ENCODE measurements around the gene SMAD4. TPM values are rescaled to one million over a fixed set of nuclear protein-coding genes. Genes with fewer than 3 reads are reported as not detected.

Gene SMAD4
- total RNA-seq, 1 donor from 2014 or later, result 47.4 TPM

DNA sequence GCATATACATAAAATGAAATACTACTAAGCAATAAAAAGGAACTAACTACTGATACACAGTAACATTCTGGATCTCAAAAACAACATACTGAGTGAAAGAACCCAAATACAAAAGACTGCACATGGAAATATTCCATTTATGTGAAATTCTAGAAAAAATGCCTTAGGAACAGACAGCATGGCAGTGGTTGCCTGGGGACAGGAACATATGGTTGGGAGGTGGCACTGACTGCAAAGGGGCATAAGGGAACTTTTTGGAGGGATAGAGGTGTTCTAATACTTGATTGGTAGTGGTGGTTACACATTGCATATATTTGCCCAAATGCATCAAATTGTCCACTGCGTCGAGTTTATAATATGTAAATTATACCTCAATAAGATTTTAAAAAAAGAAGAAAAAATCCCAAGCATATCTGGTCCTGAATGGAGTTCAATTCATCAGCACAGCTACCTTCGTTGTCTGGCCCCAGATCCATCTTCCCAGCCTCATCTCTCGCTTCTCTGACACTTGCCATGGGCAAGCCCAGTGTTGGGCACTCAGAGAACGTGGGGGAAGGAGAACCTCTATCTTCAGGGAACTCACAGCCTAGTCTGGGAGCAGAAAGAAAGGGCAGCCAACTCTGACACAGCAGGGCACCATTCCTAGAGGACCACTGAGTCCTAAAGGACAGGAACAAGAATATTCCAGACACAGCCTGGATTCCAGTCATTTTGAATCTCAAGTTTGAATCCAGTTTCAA lies 8.6 kb upstream of the SMAD4 start:
- no peak for DNase-seq (ENCODE audit: low read depth in 2 of 2)

DNA sequence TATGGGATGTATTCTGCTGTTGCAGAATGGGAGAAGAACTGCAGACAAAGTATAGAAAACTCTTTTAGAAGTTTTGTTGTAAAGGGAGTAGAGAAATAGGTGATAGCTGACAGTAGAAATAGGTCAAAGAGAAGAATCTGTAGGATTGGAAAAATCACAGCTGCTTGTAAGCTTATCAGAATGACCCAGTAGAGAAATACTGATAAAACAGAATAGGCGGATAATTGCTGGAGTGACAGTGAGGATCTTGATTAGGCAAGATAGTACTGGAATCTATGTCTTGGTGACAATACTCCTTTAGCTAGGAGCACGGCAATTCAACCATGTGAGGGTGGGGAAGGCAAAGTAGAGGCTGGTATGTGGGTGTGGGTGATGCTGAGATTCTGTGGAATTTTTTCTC lies 4.5 kb upstream of the SMAD4 start:
- no peak for DNase-seq (ENCODE audit: low read depth in 2 of 2)

DNA sequence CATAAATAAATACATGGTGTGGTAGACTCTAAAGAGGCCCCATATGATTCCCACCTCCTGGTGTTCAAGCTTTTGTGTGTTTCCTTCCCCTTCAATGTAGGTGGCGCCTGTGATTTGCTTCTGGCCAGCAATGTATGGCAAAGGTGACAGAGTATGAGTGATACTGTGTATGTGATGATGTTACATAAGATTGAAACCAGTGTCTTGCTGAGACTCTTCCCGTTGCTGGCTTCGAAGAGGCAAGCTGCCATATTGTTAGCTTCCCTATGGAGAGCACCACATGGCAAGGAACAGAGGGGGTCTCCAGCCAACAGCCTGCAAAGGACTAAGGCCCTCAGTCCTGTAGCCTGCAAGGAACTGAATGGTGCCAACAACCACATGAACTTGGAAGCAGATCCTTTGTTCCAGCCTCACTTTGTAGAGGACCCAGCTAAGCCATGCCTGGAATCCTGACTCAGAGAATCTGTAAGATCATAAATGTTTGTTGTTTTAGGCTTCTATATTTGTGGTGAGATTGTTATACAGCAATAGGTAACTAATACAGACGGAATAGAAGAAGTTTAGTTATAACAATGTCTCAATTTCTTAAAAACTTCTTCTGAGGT lies 1.7 kb upstream of the SMAD4 start:
- DNase-seq (ENCODE audit: low read depth in 2 of 2), result peak in 1 of 2 donors; percentile 16

DNA sequence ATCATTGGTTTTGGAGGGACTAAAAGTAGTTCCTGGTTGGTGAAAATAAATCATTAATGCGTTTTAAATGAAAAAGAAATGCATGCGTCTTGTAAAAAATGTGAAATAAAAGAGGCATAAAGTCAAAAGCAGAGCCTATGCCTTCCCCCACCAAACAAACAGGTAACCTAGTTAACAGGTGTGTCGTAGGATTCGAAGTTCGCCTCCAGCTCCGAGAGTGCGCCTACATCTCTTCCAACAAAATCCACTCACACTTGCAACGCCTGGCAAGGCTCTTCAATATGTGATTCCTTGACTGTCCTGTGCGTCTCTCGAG lies 677 bp upstream of the SMAD4 start:
- DNase-seq (ENCODE audit: low read depth in 2 of 2), result no peak

DNA sequence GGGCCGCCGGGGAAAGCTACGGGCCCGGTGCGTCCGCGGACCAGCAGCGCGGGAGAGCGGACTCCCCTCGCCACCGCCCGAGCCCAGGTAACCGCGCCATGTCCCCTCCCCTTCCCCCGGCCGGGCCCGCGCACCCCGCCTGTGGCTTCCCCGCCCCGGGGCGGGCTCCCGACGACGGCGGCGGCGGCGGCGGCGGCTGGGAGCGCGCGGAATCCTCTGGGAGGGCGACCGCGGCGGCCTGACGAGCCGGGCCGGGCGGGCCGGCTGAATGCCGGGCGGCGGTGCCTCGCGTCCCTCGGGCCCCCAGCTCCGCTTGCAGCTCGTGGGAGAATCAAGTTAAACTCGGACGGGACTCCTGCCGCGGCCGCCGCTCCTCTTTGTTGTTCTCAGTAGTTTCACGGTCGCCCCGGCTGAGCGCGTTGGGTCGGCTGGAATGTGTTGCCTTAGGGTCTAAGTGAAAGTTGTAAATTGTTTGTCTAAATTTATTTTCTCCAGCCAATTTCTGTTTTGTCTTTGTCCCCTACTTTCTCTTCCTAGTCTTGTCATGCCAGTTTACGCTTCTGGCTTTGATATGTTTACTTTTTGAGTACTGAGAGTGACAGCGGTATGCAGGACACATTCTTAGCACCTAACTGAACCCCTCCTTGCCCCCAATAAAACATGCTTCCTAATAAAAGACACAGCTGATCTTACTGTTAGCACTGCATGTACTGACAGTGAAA lies 685 bp downstream of the SMAD4 start:
- peak in 1 of 2 donors; percentile 65 for DNase-seq (ENCODE audit: low read depth in 2 of 2)

DNA sequence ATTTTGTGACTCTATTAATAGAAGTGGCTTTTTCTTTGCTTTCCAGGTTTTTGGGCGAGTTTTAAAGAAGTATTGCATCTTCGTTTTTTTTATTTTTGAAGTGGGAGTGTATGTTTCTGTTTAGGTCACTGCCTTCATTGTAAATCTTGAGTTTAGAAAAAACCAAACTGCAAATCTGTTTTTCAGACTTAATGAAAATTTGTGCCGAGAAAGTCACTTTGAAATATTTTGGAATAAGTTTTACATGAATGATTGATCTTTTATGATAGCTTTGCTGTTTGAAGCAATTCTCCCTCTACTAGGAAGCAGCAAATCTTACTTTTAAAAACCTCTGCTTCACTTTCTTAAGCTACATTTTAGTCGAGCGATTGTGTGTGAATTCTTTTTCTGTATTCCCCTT lies 2.2 kb downstream of the SMAD4 start:
- no peak for DNase-seq (ENCODE audit: low read depth in 2 of 2)

DNA sequence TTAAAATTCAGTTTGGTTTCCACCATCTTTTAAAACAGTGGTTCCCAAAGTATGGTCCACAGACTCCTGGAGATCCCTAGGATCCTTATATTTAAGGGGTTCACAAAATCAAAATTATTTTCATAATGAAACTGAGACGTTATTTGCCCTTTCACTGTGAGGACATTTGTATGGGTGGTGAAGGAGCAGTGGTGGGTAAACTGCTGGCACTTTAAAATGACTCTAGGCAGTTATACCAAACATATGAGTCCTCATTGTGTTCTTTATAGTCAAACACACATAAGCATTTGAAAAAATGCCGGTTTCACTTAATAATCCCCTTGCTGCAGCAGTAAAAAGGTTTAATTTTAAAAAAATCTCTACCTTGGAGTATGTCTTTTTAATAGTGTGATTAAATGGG lies 7.2 kb downstream of the SMAD4 start:
- no peak for DNase-seq (ENCODE audit: low read depth in 2 of 2)

DNA sequence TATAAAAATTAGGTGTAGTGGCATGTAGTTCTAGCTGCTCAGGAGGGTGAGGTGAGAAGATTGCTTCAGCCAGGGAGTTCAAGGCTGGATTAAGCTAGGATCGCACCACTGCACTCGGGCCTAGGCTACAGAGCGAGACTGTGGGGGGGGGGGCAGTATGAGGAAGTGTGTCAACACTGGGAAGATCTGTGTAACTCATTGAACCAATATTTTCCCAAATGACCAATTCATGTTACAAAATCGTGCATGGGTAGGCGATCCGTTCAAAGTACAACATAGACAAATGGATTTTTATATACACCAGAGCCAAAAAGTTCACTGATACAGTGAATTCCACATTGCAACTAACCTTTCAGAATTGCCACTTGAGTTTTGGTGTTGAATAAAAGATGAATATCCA lies 8.1 kb downstream of the SMAD4 start:
- DNase-seq (ENCODE audit: low read depth in 2 of 2), result no peak

DNA sequence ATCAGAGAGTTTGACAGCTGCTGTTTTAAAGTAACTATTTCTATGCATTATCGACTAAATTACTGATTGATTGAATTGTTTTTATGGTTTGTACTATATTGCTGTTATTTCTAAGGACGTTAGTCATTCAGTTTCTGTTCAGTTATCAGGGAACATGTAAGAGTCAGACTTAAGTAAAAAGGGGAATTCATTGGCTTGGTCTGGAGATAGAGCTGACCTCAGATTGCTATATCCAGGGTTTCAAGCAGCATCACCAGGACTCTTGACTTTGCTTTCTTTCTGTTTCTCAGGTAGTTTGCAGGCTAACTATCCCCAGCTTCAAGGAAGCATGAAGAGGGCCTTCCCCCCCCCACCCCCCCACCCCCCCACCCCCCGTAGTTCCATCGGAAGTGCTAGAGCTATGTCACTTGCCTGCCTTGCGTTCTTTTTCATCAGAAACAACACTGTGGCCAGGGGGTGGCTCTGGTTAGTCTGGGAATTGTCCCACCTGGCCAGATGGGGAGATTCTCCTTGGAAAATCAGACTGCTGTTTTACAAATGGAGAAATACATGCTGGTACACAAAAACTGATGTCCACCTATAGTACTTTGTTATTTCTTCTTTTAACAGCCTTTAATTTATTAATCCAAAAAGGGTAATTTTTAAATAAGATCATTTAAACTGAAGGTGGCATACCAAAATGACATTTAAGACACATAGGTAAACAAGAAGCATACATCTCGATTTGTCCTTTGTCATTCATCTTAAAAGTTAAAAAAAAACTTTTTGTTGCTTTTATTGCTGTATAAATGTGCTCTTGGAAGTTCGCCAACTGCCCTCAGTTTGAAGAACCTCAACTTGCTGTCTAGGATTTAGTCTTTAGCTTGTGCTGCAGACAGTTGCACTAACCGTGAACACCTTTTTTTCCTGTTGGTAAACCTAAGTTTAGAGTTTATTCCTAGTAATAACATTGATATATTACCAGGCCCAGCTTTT lies 9.4 kb downstream of the SMAD4 start:
- no peak for DNase-seq (ENCODE audit: low read depth in 2 of 2)

DNA sequence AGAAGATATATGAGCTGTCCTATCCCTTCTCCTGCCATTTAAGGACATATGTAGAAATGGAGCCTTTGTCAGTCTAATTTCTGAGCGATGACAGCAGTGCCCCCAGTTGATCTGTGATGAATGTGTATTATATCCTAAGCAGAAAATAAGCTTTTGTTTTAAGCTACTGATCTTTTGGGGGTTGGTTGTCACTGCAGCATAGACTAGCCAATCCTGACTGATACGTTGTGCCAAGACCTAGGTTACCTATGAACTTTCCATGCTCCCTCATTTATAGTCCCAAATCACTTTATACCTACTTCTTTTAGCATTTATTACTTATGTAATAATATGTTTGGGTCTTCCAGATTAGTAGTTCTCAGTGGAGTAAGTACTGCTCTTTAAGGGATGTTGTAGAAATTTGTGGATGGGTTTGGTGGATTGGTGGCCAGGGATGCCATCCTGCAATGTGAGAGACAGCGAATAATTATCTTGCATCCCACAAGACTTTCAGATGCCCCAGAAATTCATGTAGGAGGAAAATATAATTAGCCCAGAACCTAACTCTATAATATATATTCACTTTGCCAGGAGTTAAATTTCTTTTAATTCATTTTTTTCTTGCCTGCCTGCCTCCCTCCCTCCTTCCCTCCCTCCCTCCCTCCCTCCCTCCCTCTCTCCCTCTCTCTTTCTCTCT lies 11.8 kb downstream of the SMAD4 start:
- DNase-seq (ENCODE audit: low read depth in 2 of 2), result no peak

DNA sequence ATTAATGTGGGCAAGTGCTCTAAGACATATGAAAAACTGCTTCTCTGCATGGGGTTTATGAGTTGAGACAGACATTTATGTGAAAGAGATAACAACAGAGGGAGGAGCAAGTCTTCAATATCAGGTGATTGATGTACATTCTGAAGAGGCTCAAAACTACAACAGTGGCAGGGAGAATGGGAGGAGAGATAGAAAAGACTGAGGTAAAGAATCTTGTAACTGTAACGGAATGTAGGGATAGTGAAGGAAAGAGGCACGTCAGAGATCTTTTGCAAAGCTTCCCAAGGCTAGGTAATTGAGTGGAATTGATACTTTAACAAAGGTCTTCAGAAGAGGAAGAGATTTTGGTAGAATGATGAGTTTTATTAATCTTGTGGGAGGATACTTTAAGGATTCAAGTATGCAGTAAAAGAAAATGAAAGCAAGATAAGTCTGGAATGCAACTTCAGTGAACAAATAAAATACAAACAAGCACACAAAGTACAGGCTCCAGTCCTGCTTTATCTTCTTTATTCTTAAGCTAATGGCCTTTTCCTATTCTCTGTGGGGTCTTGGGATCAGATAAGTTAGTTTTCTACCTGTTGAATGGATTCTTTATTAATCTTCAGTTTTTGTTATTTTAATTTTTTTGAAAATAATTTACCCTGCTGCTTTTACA lies 15.0 kb downstream of the SMAD4 start:
- DNase-seq (ENCODE audit: low read depth in 2 of 2), result no peak

DNA sequence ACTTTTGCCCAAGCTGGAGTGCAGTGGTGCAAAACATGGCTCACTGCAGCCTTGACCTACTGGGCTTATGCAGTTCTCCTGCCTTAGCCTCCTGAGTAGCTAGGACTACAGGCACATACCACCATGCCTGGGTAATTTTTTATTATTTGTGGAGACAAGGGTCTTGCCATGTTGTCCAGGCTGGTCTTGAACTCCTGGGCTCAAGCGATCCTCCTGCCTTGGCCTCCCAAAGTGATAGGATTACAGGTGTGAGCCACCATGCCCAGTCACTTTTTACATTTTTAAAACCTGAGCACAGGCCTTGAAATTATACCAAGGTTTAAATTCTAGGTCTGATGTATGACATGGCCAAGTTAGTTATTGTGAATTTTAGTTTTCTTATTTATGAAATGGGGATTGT lies 18.2 kb downstream of the SMAD4 start:
- DNase-seq (ENCODE audit: low read depth in 2 of 2), result no peak

DNA sequence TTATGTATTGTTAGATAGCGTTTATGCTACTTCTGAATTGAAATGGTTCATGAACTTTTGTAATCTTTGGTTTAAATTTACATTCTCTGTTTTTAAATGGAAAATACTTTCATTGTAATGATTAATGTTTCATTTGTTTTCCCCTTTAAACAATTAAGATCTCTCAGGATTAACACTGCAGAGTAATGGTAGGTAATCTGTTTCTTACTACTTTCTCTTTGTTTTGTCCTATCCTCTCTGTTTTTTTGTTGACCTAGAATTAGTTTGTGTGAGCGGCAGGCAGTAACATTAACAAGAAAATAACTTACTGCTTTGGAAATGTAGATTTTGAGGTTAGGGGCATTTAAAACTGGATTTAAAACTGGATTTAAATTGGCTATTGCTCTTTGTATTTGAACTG lies 19.1 kb downstream of the SMAD4 start:
- DNase-seq (ENCODE audit: low read depth in 2 of 2), result no peak

DNA sequence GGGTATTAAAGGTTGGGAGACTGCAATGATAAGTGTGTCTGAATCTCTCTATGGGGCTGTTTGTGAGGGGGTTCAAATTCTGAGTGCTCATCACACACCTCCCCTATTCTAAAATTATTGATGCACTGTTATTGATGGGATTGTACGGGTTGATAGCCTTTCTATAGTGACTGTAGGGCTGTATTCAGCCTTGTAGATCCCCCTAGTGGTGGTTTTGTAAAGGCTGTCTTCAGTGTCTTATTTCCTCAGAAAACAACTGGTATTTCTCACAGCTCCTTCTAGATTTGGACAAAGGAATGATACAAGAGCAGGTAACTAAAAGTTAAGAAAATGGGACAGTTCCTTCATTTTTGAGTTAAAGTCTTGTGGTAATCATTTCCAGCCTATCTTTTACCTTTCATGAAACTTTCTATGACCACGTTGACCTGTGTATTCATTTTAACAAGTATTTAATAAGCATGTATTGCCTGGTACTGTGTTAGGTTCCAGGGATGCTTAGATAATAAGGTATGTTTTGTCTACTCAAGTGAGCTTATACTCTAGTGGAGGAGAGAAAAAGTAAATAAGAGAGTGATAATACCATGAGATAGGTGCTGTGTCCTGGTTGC lies 21.2 kb downstream of the SMAD4 start:
- DNase-seq (ENCODE audit: low read depth in 2 of 2), result peak; percentile 36 to 64

DNA sequence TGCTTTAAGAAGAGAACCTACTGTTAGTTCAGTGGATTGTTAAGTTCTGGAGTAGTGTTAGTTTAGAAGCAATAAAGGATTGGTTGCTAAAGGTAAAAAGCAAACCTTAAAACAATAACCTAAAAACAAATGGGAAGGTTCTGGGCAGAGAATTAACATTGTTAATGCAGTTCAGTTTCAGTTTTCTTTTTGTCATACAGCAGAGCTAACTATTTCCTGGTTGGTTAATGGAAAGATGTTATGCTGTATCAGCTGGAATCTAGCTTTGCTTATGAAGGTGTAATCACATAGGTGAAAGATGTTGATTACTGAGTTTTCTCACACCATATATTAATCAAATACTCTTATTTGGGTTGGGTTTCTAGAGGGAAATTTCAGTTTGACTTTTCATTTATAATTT lies 23.8 kb downstream of the SMAD4 start:
- DNase-seq (ENCODE audit: low read depth in 2 of 2), result peak in 1 of 2 donors; percentile 29

DNA sequence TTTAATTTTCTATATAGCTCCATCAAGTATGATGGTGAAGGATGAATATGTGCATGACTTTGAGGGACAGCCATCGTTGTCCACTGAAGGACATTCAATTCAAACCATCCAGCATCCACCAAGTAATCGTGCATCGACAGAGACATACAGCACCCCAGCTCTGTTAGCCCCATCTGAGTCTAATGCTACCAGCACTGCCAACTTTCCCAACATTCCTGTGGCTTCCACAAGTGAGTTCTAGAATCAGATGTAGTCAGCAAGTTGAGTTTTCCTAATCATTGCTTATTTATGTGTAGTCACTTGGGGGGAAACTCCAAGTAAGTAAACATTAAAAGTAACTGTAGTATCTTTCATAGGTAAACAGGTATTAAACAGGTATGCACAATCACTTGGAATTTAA lies 24.8 kb downstream of the SMAD4 start:
- no peak for DNase-seq (ENCODE audit: low read depth in 2 of 2)

DNA sequence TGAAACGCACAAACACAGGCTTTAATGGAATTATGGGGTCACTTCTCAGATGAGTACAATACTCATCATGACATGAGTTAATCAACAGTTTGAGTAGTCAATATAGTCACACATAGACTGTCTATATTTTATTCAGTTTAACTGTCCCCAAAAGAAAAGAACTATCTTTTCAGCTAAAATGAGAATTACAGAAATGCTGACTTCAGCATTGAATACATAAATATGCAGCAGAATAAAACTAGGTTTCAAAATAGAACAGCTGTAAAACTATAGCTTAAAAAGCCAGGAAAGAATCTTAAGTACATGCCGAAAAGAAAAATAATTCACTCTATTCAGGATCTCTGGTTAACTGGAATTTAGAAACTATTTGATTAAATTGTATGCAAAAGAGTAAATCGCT lies 30.0 kb downstream of the SMAD4 start:
- DNase-seq (ENCODE audit: low read depth in 2 of 2), result no peak

DNA sequence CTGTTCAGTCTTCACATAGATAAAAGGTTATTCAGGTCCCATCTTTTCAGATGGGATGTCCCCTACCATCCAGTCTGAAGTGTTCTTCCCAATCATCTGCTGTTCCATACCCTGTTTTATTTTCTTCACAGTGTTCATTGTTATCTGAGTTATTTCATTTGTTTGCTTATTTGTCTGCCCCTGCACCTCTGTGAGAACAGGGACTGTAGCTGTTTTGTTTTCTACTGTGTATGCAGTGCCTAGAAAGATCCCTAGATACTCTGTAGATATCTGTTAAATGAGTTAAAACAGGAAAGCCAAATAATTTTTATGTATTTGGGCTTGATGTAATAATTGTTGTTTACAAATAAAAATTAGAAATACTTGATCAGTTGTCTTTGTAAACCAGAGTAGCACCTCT lies 34.2 kb downstream of the SMAD4 start:
- DNase-seq (ENCODE audit: low read depth in 2 of 2), result no peak

DNA sequence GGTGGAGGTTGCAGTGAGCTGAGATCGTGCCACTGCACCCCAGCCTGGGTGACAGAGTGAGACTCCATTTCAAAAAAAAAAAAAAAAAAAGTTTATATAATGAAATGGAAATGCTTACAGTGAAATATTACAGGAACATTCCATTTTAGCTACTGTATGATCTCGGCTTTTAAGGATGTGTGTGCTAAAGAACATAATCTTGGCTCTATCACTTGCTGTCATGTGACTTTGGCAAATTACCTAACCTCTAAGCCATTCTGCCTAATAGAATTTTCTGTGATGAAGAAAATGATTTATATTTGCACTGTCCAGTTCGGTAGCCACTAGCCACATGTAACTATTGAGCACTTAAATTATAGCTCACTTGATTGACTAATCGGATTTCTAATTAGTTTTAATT lies 36.3 kb downstream of the SMAD4 start:
- no peak for DNase-seq (ENCODE audit: low read depth in 2 of 2)

DNA sequence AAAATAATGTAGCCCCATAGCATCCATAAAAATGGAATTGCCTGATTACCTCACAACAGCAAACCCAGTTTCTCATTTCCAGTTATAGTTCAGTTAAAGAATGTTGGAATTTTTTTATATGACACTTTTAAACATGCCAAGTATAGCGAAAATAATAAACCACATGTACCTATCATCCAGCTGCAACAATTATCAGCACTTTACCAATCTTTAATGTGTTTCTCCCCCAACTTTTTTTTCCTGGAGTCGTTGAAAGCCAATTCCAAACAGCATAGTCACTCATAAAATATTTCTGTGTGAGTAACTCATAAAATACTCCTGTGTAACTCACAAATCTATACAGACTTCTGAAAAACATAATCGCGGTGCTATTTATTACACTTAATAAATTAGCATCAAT lies 38.1 kb downstream of the SMAD4 start:
- DNase-seq (ENCODE audit: low read depth in 2 of 2), result no peak

Data from dermis microvascular lymphatic vessel endothelial cell (primary cell).